ENCODE measurements around the gene PITX2. TPM values are rescaled to one million over a fixed set of nuclear protein-coding genes. Genes with fewer than 3 reads are reported as not detected.

PITX2 gene
- 13.5 and 18.3 TPM in 2 replicates for total RNA-seq (2014; rRNA removed; shearing (Covaris generic))

- no peak for DNase-seq (ENCODE audit: low spot score)
These were observed at the start of gene PITX2 for GRCh38 chr4:110622841-110623717. TSS of gene PITX2 (minus strand) at chr4:110623077. CDS start at chr4:110622460, 617 bp downstream.

DNA sequence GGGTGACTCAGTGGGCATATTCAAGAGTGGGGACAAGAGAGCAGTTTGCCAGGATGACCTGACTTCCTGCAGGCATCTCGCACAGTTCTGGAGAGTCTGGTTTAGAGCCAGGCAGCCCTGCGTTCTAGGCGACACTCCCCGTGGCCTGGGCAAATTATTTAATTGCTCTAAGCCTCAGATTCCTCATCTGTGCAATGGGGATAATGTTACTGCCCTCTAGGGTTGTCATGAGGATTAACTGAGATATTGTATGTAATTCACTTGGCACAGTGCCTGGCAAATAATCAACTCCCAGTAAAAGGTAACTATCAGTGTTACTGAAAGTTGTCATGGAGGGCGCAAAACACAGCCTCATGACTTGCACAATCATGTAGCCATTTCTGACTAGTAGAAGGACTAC, 48.8 kb upstream of the PITX2 start:
- no peak for DNase-seq (ENCODE audit: low spot score)

DNA sequence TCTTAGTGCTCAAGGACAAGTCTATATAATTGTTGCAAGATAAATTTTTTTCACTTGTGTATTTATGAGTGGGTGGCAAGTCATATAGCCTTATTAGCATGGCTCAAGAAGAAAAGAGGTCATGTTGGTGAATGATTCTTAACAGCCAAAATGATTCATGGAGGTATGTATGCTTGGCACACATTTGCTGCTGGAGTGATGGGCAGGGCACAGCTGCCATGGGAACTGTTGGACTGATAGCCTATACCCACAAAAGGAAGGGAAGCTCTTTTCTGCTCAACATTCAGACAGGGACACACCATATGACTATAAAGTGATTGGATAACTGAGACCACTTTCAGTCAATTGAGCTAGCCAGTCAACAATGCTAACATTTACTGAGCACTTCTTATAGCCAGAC, 46.8 kb upstream of the PITX2 start:
- DNase-seq (ENCODE audit: low spot score): no peak

DNA sequence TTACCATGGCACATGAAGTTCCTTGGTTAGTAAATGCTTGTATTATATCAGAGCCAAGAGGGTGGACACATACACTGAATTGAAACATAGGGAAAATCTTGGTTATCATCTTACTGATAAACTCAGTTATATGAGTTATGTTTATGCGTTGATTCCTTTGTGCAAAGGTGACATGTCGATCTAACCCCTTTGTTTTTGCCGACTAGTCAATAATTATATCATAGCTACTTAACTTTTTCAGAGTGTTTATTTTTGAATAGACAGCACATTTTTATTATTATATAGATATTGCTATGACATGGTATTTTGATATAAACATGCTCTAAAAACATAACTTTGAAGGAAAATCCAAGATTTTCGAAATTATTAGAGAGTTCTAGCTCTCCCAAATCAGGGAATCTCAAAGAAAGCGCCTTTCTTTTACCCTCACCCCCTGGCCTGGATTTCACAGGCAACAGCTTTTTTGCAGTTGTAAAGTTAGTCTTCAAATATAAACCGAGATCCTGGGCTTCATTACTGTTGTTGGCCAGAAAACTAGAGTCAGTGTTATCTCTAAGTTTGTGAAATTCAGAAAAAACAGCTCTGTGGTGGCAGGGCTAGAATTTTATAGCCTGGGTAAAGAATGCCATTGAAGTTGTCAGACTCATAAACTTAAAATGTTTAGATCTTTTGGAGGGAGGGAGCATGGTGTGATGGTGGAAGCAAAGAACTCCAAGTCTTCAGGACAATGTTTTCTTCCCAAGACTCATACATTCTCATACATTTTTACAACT, 45.8 kb upstream of the PITX2 start:
- no peak for DNase-seq (ENCODE audit: low spot score)

- DNase-seq (ENCODE audit: low spot score): no peak
These were observed 44.8 kb upstream of the PITX2 start for GRCh38 chr4:110667670-110668069.

DNA sequence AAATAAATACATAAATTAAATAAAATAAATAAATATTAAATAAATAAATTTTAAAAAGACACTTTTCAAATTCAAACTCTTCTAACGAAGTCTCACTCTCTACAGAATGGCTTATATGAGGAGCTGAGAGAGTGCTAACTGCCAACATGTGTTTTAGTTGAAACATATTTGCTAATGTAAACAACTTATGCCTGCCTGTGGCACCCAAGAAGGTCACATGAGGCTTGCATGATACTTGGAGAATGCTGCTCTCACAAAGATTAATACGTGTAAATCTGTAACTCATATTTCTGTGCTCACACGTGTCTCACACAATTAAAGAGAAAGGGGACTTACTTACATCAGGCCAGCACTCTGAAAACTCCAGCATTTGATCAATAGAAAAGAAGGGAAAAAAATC, 43.2 kb upstream of the PITX2 start:
- DNase-seq (ENCODE audit: low spot score): no peak

- DNase-seq (ENCODE audit: low spot score): peak; percentile 74
These were observed 41.0 kb upstream of the PITX2 start for GRCh38 chr4:110663738-110664444.

DNA sequence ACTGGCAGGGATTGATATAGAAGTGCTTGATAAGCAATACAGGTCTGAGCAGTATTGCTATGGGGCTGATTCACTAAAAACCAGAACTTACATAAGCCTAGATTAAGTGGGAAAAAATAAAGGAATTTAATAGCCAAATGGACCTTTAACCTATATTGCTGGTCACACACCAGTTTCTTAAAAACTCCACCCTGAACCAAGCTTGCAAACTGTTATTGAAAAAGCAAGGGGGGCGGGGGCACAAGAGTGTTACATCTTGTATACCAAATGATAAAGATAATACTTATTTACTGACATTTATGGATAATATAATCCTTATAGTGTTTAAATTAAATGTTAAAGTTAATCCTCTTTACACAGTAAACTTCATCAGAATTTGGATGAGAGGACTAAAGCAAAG, 40.3 kb upstream of the PITX2 start:
- DNase-seq (ENCODE audit: low spot score): no peak

DNA sequence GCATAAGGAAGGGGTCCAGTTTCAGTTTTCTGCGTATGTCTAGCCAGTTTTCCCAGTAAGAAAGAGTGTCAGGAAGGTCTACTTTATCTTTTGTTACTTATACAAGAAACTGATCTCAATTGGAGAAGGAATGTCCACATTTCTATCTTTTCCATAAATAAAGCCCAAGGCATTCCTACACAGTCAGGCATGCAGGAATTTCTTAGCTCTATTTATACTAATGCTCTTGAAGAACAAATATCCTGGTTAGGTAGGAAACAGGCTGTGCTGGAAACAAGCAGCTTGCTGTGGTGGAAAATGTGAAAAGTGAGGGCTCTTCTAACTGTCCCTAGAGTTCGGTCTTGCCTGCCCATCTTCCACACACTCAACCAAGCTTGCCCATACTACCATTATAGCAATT, 37.9 kb upstream of the PITX2 start:
- no peak for DNase-seq (ENCODE audit: low spot score)

- DNase-seq (ENCODE audit: low spot score): peak; percentile 69
These were observed 31.4 kb upstream of the PITX2 start for GRCh38 chr4:110654254-110654635.

DNA sequence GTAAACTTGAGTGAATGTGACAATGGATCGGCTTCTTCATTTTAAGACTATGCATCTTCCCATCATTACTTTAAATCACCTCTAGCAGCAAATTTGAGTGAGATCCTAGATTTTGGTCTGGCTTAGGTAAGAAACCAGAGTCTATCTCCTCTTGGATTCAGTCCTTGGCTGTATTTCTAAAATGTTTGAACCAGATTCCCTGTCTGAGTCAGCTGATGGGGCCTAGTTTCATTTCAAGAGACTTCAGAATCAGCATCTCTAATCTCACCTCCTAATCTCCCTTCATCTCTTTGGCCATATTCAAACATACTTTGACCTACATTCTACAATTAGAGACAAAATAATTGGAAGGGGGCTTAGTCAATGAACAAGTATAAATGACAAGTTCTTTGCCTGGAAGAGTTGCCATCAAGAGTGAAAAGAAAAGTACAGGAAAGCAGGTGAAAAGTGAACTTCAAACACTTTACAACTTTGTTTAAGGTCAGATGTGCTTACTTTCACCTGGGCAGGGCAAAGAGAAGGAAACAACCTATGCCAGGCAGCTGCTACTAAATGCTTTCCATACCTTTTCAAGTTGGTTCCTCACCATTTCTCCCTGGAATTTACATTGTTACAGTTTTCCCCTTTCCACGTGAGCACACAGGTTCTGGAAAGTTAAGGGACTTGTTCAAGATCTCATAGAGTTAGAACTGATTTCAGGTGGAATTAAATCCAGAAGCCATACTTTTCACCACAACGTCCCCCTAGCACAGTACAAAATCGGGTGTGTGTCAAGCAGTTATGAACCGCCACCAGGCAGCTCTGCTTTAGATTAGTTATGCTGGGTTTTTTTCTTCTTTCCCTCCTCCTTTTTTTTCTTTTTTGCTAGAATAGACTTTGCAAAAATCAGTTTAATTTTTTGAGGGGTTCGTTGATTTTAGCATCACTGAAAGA, 30.7 kb upstream of the PITX2 start:
- DNase-seq (ENCODE audit: low spot score): no peak

DNA sequence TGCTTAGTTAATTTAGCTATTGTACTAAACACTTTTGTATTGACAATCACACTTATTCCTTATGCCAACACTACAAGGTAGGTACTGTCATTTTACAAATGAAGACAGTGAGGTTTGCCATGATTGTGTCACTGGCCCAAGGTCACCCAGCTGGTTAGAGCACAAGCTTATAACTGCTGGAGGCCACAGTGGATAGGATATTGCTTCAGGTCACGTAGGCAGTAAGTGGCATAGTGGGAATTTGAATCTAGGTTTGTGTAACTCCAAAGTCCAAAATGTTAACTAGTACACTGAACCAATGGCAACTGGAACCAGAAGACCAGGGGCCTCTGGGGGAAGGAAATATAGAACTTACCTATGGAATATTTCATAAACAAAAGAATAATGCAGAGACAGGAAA, 21.1 kb upstream of the PITX2 start:
- DNase-seq (ENCODE audit: low spot score): no peak

DNA sequence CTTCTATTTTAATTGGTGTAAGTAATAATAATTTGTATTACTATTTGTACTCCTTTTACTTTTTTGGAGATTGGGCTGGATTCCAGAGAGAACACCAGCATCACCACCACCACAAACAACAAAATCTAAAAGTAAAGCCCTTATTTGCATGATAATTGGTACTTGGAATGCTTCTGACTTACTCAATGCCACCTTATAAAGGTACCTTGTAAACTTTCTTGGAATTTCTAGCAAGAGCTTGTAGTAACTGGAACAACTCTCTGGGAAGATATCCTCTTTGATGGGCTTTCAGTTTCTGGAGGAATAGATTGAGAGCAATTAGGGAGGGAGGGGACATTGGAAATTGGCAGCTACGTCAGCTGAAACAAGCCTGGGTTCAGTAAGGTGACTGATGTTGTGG, 20.2 kb upstream of the PITX2 start:
- no peak for DNase-seq (ENCODE audit: low spot score)

DNA sequence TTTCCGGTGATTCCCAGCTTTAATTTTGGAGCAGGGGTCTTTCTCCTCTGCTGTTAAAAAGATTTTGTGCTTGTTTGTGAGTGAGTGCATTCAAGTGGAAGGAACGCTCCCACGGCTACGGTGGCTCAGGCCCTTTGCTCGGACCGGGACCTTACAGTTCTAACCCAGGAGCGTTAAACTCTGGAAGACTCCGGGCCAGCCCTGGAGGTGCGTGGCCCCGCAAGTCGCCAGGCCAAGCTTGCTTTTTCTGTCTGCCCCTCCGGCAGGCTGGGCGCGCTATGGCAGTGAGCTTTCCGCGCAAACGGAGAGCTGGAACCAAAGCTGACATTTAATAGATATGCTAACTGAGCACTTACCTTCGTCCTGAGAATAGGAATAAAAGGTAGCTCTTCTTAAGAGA, 18.3 kb upstream of the PITX2 start:
- no peak for DNase-seq (ENCODE audit: low spot score)

DNA sequence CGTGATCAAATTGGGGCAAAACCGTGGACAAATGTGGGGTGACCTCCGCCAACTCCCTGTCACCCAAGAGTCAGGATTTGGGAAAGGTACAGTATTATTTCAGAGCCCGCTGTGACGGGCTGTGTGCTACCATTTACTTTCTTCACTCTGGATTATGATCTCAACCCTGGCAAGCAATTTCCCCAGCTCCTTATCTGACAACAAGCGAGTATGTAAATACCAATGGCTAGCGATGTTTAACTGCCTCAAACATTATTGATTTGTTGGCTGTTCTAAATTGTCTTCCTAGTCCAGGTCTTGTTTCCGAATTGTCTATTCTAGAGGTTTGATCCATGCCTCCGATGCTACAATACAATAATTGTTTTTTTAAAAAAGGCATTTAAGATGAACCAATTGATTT, 17.7 kb upstream of the PITX2 start:
- DNase-seq (ENCODE audit: low spot score): no peak

GRCh38 chr4:110639207-110640090, 16.6 kb upstream of the PITX2 start:
- DNase-seq (ENCODE audit: low spot score): no peak

DNA sequence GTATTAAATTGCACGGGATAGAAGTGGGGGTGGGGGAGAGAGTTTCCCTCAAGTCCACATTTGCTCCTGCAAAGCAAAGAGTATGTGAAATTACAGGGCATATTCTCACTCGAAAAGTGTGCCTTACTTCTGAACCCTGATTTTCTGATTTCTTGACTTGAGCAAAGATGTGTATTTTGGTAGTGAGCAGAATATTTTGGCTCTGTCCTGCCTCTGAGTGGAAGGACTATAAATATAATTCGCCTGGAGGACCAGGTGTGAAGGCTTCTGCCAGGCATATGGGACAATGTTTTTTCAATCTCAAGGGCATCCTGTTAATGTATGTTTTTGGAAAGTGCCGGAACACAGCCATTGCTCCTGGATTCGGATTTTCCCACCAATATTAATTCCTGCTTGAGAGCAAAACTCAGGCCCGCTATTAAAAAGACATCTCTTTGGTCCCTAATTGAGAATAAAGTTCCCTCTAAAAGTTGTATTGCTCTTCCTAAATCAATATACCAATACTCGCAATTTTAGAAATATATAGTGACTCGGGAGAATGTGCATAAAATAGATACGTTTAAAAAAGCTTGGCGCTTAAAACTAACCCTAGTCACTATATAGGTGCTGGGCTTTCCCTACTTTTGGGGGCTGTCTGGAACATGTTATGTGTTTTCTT, 15.3 kb upstream of the PITX2 start:
- DNase-seq (ENCODE audit: low spot score): no peak

GRCh38 chr4:110637408-110638088, 14.7 kb upstream of the PITX2 start:
- DNase-seq (ENCODE audit: low spot score): no peak
